HG03159 (cell line): ENCODE results near the gene HOXD4.

Experiments used
- ATAC-seq: cut with Tn5 transposase; IDR thresholded peaks from one replicate; pipeline ENCODE4 v1.9.1; 2021; ENCODE audit warnings: mild to moderate bottlenecking, moderate library complexity; ENCODE audit not compliant: unreplicated experiment

Gene HOXD4

GRCh38 chr2:176187899-176188773 is 36.8 kb downstream of the HOXD4 start, which contains the start of gene HOXD1:
HOXD1 (plus strand) TSS chr2:176188668; CDS start chr2:176188802, 134 bp downstream.
- ATAC-seq, result no peak

DNA sequence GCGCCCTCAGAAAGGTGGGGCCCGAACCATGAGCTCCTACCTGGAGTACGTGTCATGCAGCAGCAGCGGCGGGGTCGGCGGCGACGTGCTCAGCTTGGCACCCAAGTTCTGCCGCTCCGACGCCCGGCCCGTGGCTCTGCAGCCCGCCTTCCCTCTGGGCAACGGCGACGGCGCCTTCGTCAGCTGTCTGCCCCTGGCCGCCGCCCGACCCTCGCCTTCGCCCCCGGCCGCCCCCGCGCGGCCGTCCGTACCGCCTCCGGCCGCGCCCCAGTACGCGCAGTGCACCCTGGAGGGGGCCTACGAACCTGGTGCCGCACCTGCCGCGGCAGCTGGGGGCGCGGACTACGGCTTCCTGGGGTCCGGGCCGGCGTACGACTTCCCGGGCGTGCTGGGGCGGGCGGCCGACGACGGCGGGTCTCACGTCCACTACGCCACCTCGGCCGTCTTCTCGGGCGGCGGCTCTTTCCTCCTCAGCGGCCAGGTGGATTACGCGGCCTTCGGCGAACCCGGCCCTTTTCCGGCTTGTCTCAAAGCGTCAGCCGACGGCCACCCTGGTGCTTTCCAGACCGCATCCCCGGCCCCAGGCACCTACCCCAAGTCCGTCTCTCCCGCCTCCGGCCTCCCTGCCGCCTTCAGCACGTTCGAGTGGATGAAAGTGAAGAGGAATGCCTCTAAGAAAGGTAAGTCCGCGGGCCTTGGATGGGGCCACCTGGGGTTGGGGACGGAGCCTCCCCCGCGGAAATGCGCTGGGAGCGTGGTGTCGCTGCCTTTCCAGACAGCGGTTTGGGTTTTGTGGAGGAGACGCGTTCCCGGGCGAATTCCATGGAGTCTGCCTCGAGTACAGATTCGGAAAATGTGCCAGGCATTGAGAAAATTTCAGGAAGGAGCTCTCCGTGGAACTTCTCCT is 37.7 kb downstream of the HOXD4 start:
- no peak for ATAC-seq

DNA sequence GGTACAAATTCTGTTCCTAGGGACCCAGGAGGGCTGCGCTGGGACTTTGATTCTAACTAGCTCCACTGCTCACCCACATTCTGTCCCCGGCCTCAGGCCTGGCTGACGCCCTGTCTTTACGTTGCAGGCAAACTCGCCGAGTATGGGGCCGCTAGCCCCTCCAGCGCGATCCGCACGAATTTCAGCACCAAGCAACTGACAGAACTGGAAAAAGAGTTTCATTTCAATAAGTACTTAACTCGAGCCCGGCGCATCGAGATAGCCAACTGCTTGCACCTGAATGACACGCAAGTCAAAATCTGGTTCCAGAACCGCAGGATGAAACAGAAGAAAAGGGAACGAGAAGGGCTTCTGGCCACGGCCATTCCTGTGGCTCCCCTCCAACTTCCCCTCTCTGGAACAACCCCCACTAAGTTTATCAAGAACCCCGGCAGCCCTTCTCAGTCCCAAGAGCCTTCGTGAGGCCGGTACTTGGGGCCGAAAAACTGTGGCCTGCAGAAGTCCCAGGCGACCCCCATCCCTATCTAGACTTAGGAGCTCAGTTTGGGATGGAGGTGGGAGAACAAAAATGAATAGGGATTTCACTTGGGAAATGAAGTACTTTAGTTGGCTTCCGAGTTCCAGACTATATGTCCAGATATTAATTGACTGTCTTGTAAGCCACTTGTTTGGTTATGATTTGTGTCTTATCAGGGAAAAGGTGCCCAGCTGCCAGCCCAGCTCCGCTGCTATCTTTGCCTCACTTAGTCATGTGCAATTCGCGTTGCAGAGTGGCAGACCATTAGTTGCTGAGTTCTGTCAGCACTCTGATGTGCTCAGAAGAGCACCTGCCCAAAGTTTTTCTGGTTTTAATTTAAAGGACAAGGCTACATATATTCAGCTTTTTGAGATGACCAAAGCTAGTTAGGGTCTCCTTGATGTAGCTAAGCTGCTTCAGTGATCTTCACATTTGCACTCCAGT is 38.6 kb downstream of the HOXD4 start:
- ATAC-seq, result no peak

GRCh38 chr2:176192351-176192750 is 41.0 kb downstream of the HOXD4 start:
- no peak for ATAC-seq

- ATAC-seq, result no peak
Measured at GRCh38 chr2:176193048-176193447, 41.7 kb downstream of the HOXD4 start.

DNA sequence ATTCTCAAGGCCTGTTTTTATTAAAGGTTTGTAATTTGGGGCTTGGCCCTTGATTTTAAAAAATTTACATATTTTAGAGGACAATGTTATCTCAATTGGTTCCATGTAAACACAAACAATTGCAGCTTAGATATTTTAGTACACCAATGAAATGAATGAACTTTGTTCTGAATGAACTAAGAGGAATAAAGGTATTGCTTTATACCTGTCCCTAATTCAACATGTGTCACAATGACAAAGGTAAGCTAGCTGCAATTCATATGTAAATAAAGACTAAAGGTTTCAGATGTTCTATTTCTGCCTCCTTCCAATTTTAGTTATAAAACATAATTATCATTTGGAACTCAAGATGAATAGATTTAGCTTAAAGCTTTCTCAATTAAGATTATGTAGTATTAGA is 48.6 kb downstream of the HOXD4 start:
- no peak for ATAC-seq

DNA sequence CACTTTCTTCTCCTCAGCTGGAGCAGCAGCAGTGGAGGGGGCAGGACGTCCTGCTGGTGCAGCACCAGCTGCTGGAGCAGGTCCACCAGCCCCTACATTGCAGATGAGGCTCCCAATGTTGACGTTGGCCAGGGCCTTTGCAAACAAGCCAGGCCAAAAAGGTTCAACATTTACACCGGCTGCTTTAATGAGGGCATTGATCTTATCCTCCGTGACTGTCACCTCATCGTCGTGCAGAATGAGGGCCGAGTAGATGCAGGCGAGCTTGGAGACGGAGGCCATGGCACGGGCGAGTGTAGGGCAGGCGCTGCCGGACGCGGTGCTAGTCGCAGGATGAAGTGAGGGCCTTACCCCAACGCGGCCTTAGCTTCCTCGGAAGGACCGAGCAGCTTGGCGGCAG is 49.6 kb downstream of the HOXD4 start:
- no peak for ATAC-seq

GRCh38 chr2:176202491-176202890 is 51.1 kb downstream of the HOXD4 start:
- no peak for ATAC-seq
